Smooth muscle cell of the umbilical artery (primary cell): ENCODE data around the gene MAP3K7CL. TPM values are rescaled to one million over a fixed set of nuclear protein-coding genes. Genes with fewer than 3 reads are reported as not detected.

Source experiments
- total RNA-seq: library from RNA; depleted of rRNA; stranded (reverse); fragments of >200 nt; gene quantifications from 2 replicates; pipeline ENCODE4 v1.2.3, GENCODE V29; 2014

The MAP3K7CL gene
- 3.9 and 12.8 TPM in 2 replicates for total RNA-seq

GRCh38 chr21:29130270-29130969, at the start of gene MAP3K7CL:
TSS of gene MAP3K7CL (plus strand) at chr21:29130644. CDS start at chr21:29133345, 2,701 bp downstream.

Other genes with a start within 250 kb of the MAP3K7CL start
- gene LTN1, start 137.8 kb upstream of the MAP3K7CL start, total RNA-seq: 40.4 and 47.6 TPM in 2 replicates
- 18.2 and 18.4 TPM in 2 replicates for gene RWDD2B, start 111.3 kb upstream of the MAP3K7CL start, total RNA-seq
- 31.1 and 32.4 TPM in 2 replicates for gene USP16, start 106.0 kb upstream of the MAP3K7CL start, total RNA-seq
- gene CCT8, start 57.0 kb upstream of the MAP3K7CL start, total RNA-seq: 215 and 270 TPM in 2 replicates
- 72.8 and 132 TPM in 2 replicates for gene BACH1, start 168.3 kb downstream of the MAP3K7CL start, total RNA-seq